Activated naive CD4-positive, alpha-beta T cell treated with anti-CD3 and anti-CD28 coated beads, Interleukin-2, amount 10 ng/mL, durations not matched to agents 7 days and 5 days (primary cell): ENCODE results near the gene DCLK1.

Experiments
- CTCF ChIA-PET: fragments of 350-600 bp; sonication (Branson Sonifier 250); formaldehyde crosslinking; loops from one replicate; lab custom pipeline; 2021; ENCODE audit warnings: antibody characterized with exemption; lab: Charles Lee
- DNase-seq: peaks from one replicate; pipeline ENCODE4 v3.0.0-alpha.2; 2020
- H3K27ac Mint-ChIP-seq: one replicate; pipeline ENCODE4 v1.8.0; 2021; ENCODE audit warnings: mild to moderate bottlenecking, moderate library complexity, mixed read lengths
- H3K27me3 Mint-ChIP-seq: one replicate; pipeline ENCODE4 v1.8.0; 2021; ENCODE audit warnings: mild to moderate bottlenecking, mixed read lengths
- H3K36me3 Mint-ChIP-seq: one replicate; pipeline ENCODE4 v1.8.0; 2021; ENCODE audit warnings: mixed read lengths
- H3K4me1 Mint-ChIP-seq: one replicate; pipeline ENCODE4 v1.8.0; 2021; ENCODE audit warnings: mixed read lengths
- H3K4me3 Mint-ChIP-seq: one replicate; pipeline ENCODE4 v1.8.0; 2021; ENCODE audit warnings: mild to moderate bottlenecking, moderate library complexity, mixed read lengths
- H3K9me3 Mint-ChIP-seq: one replicate; pipeline ENCODE4 v1.8.0; 2021; ENCODE audit warnings: mixed read lengths

DCLK1 gene

GRCh38 chr13:36146511-36147269, 15.5 kb upstream of the DCLK1 start:
- Mint-ChIP-seq H3K36me3 (no peaks in the 10 kb centered on the region), H3K27ac (no peak overlapping the region), H3K27me3 (no peaks in the 10 kb centered on the region), H3K4me1 (no peaks in the 10 kb centered on the region), H3K9me3 (peaks cover 4% of the 10 kb centered on the region), H3K4me3 (no peak overlapping the region)
- CTCF ChIA-PET = no interaction called here
- DNase-seq = no peak

- no peaks in the 10 kb centered on the region for H3K27me3 Mint-ChIP-seq
- H3K36me3 Mint-ChIP-seq = no peaks in the 10 kb centered on the region
- H3K9me3 Mint-ChIP-seq = peaks cover 1% of the 10 kb centered on the region
- DNase-seq = no peak
- CTCF ChIA-PET = no interaction called here
- no peaks in the 10 kb centered on the region for H3K4me1 Mint-ChIP-seq
- H3K4me3 Mint-ChIP-seq = no peak overlapping the region
- no peak overlapping the region for H3K27ac Mint-ChIP-seq
Measured at GRCh38 chr13:36143738-36144137, 12.6 kb upstream of the DCLK1 start.

- H3K27ac Mint-ChIP-seq = no peak overlapping the region
- no peaks in the 10 kb centered on the region for H3K36me3 Mint-ChIP-seq
- no peaks in the 10 kb centered on the region for H3K4me1 Mint-ChIP-seq
- no peaks in the 10 kb centered on the region for H3K27me3 Mint-ChIP-seq
- H3K9me3 Mint-ChIP-seq = peaks cover 1% of the 10 kb centered on the region
- no peak overlapping the region for H3K4me3 Mint-ChIP-seq
- CTCF ChIA-PET = no interaction called here
- DNase-seq = no peak
Measured at GRCh38 chr13:36142735-36143134, 11.6 kb upstream of the DCLK1 start.

GRCh38 chr13:36135876-36136275, 4.7 kb upstream of the DCLK1 start:
- H3K9me3 Mint-ChIP-seq = no peaks in the 10 kb centered on the region
- no peak overlapping the region for H3K27ac Mint-ChIP-seq
- CTCF ChIA-PET = no interaction called here
- peaks cover 18% of the 10 kb centered on the region for H3K27me3 Mint-ChIP-seq
- H3K4me3 Mint-ChIP-seq = no peak overlapping the region
- no peak for DNase-seq
- H3K36me3 Mint-ChIP-seq = no peaks in the 10 kb centered on the region
- no peaks in the 10 kb centered on the region for H3K4me1 Mint-ChIP-seq

- no peak overlapping the region for H3K4me3 Mint-ChIP-seq
- CTCF ChIA-PET = no interaction called here
- H3K9me3 Mint-ChIP-seq = no peaks in the 10 kb centered on the region
- no peak overlapping the region for H3K27ac Mint-ChIP-seq
- H3K4me1 Mint-ChIP-seq = no peaks in the 10 kb centered on the region
- DNase-seq = no peak
- peaks cover 28% of the 10 kb centered on the region for H3K27me3 Mint-ChIP-seq
- H3K36me3 Mint-ChIP-seq = no peaks in the 10 kb centered on the region
Measured at GRCh38 chr13:36134632-36135031, 3.5 kb upstream of the DCLK1 start.

GRCh38 chr13:36133950-36134626, 2.9 kb upstream of the DCLK1 start:
- CTCF ChIA-PET = no interaction called here
- Mint-ChIP-seq H3K27me3 (peaks cover 31% of the 10 kb centered on the region), H3K4me1 (no peaks in the 10 kb centered on the region), H3K4me3 (no peak overlapping the region), H3K9me3 (no peaks in the 10 kb centered on the region), H3K36me3 (no peaks in the 10 kb centered on the region), H3K27ac (no peak overlapping the region)
- DNase-seq = no peak

- no peak overlapping the region for H3K4me3 Mint-ChIP-seq
- H3K9me3 Mint-ChIP-seq = no peaks in the 10 kb centered on the region
- DNase-seq = no peak
- peaks cover 34% of the 10 kb centered on the region for H3K27me3 Mint-ChIP-seq
- no peaks in the 10 kb centered on the region for H3K36me3 Mint-ChIP-seq
- H3K4me1 Mint-ChIP-seq = no peaks in the 10 kb centered on the region
- CTCF ChIA-PET = no interaction called here
- no peak overlapping the region for H3K27ac Mint-ChIP-seq
Measured at GRCh38 chr13:36132376-36132775, 1.2 kb upstream of the DCLK1 start.

GRCh38 chr13:36131931-36132297, 732 bp upstream of the DCLK1 start:
- no peaks in the 10 kb centered on the region for H3K36me3 Mint-ChIP-seq
- no peak overlapping the region for H3K4me3 Mint-ChIP-seq
- H3K27me3 Mint-ChIP-seq = peaks cover 34% of the 10 kb centered on the region
- no peaks in the 10 kb centered on the region for H3K4me1 Mint-ChIP-seq
- DNase-seq = no peak
- no peaks in the 10 kb centered on the region for H3K9me3 Mint-ChIP-seq
- CTCF ChIA-PET = no interaction called here
- H3K27ac Mint-ChIP-seq = no peak overlapping the region

GRCh38 chr13:36130552-36131221, 495 bp downstream of the DCLK1 start:
- H3K4me3 Mint-ChIP-seq = no peak overlapping the region
- no peak for DNase-seq
- no peaks in the 10 kb centered on the region for H3K9me3 Mint-ChIP-seq
- no peaks in the 10 kb centered on the region for H3K4me1 Mint-ChIP-seq
- CTCF ChIA-PET = no interaction called here
- H3K27ac Mint-ChIP-seq = no peak overlapping the region
- H3K36me3 Mint-ChIP-seq = no peaks in the 10 kb centered on the region
- peaks cover 34% of the 10 kb centered on the region for H3K27me3 Mint-ChIP-seq

GRCh38 chr13:36130193-36130551, 1.0 kb downstream of the DCLK1 start:
- no peak overlapping the region for H3K27ac Mint-ChIP-seq
- no peak for DNase-seq
- no peaks in the 10 kb centered on the region for H3K36me3 Mint-ChIP-seq

GRCh38 chr13:36129539-36129938, 1.6 kb downstream of the DCLK1 start:
- Mint-ChIP-seq H3K27me3 (peaks cover 30% of the 10 kb centered on the region), H3K4me3 (no peak overlapping the region), H3K27ac (no peak overlapping the region), H3K9me3 (no peaks in the 10 kb centered on the region), H3K36me3 (no peaks in the 10 kb centered on the region), H3K4me1 (no peaks in the 10 kb centered on the region)
- no peak for DNase-seq
- CTCF ChIA-PET = no interaction called here

More at GRCh38 chr13:36130193-36130551, 1.0 kb downstream of the DCLK1 start:
- Mint-ChIP-seq H3K4me3 (no peak overlapping the region), H3K4me1 (no peaks in the 10 kb centered on the region), H3K27me3 (peaks cover 34% of the 10 kb centered on the region), H3K9me3 (no peaks in the 10 kb centered on the region)
- CTCF ChIA-PET = no interaction called here

GRCh38 chr13:36126491-36126890, 4.7 kb downstream of the DCLK1 start:
- no peaks in the 10 kb centered on the region for H3K9me3 Mint-ChIP-seq
- no peak overlapping the region for H3K4me3 Mint-ChIP-seq
- H3K4me1 Mint-ChIP-seq = no peaks in the 10 kb centered on the region
- H3K27ac Mint-ChIP-seq = no peak overlapping the region
- no peaks in the 10 kb centered on the region for H3K36me3 Mint-ChIP-seq
- no peak for DNase-seq
- peaks cover 22% of the 10 kb centered on the region for H3K27me3 Mint-ChIP-seq
- CTCF ChIA-PET = no interaction called here

GRCh38 chr13:36125841-36126240, 5.3 kb downstream of the DCLK1 start:
- H3K4me1 Mint-ChIP-seq = no peaks in the 10 kb centered on the region

GRCh38 chr13:36124236-36124822, 6.9 kb downstream of the DCLK1 start:
- no peak overlapping the region for H3K27ac Mint-ChIP-seq
- H3K36me3 Mint-ChIP-seq = no peaks in the 10 kb centered on the region
- CTCF ChIA-PET = no interaction called here
- no peak overlapping the region for H3K4me3 Mint-ChIP-seq
- no peak for DNase-seq
- no peaks in the 10 kb centered on the region for H3K4me1 Mint-ChIP-seq
- peaks cover 3% of the 10 kb centered on the region for H3K27me3 Mint-ChIP-seq
- H3K9me3 Mint-ChIP-seq = no peaks in the 10 kb centered on the region

More at GRCh38 chr13:36125841-36126240, 5.3 kb downstream of the DCLK1 start:
- H3K4me3 Mint-ChIP-seq = no peak overlapping the region
- H3K27ac Mint-ChIP-seq = no peak overlapping the region
- H3K36me3 Mint-ChIP-seq = no peaks in the 10 kb centered on the region
- CTCF ChIA-PET = no interaction called here
- no peaks in the 10 kb centered on the region for H3K9me3 Mint-ChIP-seq
- H3K27me3 Mint-ChIP-seq = peaks cover 16% of the 10 kb centered on the region
- DNase-seq = no peak
